Measurements from ENCODE around the gene HELLS.
"Not testable (repeated sequence)": the region's sequence is repeated elsewhere in the genome, so short reads cannot be mapped to it uniquely, and the experiment has no call there.

Gene HELLS

DNA sequence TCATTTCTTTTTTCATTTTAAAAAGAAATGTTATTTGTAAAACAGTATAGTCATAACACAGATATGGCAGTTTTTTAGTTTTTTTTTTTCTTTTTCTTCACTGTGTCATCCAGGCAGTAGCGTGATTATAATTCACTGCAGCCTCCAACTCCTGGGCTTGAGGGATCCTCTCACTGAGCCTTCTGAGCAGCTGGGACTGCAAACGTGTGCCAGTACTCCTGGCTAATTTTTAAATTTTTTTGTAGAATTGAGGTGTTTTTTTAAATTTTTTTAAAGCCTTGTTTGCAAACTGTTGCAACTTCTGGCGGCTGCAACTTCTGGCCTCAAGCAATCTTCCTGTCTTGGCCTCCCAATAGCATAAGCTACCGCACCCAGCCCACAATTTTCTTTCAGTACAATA is 63.0 kb downstream of the HELLS start:
- DNase-seq, result no peak

DNA sequence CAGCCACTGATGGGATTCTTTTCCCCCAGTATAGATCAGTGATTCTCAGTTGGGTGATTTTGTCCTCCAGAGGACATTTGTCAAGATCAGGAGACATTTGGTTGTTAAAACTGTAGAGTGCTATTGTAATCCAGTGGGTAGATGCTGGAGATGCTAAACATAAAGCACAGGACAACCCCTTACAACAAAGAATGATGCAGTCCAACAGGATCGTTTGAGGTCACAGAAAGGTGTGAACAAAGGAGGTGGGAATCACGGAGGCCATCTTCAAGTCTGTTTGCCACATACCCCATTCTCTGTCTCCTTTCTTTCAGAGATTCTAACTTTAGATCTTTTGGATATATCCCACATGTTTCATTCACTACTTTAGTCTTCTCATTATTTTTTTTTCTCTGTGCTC is 69.0 kb downstream of the HELLS start:
- no peak for DNase-seq

DNA sequence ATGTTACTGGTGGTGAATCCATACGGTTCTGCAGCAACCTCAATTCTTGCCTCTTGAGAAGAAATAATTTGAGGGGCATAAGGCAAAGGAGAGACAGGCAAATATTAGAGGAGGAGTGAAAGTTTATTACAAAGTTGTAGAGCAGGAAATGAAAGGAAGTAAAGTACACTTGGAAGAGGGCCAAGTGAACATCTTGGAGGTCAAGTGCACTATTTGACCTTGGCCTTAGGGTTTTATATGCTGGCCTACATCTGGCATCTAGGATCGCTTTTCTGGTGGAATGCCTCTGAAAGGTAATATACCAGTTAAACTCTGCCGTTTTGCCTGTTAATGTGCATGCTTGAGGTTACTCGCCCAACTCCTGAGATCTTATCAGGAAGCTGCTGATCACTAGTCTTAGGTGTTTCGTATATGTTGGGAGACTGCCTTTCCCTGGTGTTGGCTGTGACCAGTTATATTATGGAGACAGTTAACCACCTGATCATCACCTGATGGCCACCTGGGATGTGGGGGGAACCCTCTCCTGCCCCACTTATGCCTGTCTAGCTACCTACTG is 71.9 kb downstream of the HELLS start:
- DNase-seq, result no peak

DNA sequence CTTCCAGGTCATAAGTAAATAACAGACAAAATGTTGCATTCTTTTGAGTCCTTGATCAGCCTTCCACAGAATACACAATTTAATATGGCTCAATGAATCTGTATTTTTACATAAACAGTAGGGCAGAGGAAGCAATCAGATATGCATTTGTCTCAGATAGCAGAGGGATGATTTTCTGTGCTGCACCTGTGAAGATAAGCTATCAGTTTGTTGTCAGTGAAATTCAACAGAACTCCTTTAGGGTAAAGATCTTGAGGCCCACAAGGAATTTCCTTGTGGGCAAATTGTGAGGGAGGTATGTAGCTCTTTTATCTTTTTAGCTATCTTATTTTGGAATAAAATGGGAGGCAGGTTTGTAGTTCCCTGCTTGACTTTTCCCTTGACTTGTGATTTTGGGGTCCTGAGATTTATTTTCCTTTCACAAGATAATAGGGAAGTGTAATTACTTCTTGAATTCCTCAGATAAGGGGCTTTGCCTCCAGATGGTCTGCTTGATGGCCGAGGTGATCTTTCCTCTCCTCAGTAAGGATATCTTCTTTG is 77.1 kb downstream of the HELLS start:
- no peak for DNase-seq

DNA sequence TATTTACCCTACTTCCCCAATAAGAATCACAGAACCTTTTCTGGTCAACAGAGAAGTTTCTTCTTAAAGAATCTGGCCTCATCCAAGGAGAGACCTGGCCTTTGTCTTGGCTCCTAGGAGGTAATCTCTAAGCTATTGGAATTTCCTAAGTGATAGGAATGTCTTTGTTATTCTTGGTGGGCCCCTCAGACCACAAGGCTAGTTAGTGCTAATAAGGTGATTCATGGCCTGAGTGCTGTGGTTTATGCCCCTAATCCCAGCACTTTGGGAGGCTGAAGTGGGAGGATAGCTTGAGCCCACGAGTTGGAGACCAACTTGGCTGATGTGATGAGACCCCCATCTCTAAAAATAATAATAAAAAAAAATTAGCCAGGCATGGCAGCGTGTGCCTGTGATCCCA is 78.0 kb downstream of the HELLS start:
- DNase-seq, result no peak

DNA sequence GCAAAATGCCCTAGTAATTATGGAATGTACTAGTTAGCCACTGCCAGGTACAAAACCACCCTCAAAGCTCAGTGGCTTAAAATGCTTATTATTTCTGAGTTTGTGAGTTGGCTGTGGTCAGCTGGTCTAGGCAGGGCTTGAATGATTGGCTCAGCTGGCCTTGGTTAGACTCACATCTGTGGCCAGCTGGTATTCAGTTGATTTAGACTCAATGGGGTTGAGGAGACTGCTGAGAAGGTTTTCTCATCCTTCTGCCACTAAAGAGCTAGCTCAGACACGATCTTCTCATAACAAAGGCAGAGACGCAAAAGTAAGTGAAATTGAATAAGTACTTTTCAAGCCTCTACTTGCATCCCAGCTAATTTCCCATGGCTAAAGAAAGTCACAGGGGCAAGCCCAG is 80.9 kb downstream of the HELLS start:
- DNase-seq, result no peak

DNA sequence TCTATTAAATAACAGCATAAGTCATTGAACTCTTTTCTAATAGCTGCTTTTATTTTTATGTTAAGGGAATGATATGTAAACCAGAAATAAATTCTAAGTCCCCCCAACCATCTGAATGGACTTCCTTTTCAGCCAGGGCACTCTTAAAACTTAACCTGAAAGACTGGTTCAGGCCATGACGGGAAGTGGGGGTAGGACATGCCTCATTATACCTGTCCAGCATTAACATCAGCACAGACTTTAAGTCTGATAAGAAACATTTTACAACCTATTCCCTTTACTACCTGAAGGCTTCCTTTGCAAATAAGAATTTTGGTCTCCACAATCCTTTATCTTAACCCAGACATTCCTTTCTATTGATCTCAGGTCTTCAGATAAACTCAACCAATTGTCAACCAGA is 81.9 kb downstream of the HELLS start:
- DNase-seq, result no peak

DNA sequence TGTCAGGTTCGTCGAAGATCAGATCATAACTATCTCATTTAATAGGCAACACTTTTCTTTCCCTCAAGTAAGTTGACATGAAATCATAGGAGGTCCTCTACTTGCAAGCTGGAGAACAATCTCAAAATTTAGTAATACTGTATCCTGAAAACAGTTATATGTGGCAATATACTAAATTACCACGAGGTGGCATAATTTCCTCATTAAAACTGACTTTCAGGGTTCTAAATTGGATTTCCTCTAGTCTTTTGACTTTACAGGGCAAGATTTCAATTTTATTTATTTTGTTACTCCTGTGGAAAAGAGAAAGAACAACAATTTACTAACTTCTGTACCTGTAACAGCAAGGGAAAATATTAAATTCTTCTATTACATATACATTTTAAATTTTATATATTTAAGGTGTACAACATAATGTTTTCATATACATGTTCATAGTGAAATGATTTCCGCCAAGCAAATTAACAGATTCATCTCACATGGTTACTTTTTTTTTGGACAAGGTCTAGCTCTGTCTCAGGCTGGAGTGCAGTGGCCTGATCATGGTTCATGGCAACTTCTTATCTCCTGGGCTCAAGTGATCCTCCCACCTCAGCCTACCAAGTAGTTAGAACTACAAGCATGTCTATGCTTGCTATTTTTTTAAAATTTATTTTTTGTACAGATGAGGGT is 84.6 kb downstream of the HELLS start:
- DNase-seq, result no peak

DNA sequence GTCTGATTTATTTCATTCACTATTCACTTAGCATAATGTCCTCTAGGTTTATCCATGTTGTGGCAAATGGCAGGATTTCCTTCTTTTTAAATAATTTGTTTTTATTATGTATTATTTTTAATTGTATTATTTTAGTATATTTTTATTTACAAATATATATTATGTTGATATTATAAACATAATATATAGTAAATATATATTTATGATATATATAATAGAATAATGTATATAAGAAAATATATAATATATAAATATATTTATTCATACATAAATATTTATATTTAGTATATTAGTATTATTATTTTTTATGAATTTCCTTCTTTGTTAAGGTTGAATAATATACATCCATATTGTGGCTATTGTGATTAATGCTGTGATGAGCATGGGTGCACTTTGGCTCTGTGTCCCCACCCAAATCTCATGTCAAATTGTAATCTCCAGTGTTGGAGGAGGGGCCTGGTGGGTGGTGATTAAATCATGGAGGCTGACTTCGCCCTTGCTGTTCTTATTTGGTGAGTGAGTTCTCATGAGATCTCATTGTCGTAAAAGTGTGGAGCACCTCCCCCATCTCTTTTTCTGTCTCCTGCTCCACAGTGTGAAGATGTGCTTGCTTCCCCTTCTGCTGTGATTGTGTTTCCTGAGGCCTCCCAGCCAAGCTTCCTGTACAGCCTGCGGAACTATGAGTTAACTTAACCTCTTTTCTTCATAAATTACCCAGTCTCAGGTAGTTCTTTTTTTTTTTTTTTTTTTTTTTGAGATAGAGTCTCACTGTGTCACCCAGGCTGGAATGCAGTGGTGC is 85.7 kb downstream of the HELLS start:
- DNase-seq, result no peak

DNA sequence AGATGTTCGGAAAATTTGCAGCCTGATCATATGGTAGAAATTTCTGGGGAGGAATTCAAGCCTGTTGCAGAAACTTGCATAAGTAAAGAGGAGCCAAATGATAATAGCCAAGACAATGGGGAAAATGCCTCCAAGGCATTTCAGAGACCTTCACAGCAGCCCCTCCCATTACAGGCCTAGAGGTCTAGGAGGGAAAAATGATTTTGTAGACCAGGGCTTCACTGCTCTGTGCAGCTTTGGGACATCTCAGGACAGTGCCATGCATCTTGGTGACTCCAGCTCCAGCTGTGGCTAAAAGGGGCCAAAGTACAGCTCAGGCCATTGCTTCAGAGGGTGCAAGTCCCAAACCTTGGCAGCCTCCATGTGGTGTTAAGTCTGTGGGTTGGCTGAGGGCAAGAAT is 87.4 kb downstream of the HELLS start:
- no peak for DNase-seq

DNA sequence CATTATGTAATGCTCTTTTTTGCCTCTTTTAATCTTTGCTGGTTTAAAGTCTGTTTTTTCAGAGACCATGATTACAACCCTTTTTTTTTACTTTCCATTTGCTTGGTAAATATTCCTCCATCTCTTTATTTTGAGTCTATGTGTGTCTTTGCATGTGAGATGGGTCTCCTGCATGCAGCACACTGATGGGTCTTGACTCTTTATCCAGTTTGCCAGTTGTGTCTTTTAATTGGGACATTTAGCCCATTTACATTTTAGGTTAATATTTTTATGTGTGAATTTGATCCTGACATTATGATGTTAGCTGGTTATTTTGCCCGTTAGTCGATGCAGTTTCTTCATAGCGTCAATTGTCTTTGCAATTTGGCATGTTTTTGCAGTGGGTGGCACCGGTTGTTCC is 92.5 kb downstream of the HELLS start:
- not testable (repeated sequence) for DNase-seq

DNA sequence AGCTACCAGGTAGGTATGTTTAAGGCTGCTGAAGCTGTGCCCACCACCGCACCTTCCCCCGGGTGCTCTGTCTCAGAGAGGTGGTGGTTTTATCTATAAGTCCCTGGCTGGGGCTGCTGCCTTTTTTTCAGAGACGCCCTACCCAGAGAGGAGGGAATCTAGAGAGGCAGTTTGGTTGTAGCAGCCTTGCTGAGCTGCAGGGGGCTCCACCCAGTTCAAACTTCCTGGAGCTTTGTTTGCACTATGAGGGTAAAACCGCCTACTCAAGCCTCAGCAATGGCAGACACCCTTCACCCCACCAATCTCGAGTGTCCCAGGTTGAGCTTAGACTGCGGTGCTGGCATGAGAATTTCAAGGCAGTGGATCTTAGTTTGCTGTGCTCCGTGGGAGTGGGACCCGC is 94.3 kb downstream of the HELLS start:
- DNase-seq, result no peak

DNA sequence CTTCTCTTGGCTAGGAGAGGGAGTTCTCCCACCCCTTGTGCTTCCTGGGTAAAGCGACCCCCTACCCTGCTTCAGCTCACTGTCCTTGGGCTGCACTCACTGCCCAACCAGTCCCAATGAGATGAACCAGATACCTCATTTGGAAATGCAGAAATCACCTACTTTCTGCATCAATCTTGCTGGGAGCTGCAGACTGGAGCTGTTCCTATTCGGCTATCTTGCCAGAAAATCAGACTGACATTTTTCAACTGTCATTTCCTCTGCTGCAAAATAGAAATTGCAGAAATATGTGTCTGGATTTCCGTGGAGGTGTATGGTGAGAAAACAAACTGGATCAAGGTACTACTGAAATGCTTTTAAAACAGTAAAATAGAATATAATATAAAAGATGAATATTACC is 95.0 kb downstream of the HELLS start:
- no peak for DNase-seq

DNA sequence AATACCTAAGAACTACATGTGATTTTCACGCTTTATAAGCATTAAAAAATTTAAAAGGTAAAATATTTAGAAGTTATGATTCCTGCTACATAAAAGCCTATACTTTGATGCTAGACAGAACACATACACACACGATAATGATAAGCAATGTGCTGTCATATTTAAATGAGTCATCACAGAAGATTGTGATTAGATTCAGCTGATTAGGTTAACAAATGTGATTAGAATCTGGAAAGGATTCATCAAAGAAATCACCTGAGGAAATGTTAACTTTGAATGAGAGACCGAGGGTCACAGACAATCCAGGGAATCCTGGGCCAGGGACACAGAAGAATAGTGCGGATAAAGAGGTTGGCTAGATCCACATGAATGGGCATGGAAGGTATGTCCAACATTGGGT is 95.9 kb downstream of the HELLS start:
- no peak for DNase-seq

DNA sequence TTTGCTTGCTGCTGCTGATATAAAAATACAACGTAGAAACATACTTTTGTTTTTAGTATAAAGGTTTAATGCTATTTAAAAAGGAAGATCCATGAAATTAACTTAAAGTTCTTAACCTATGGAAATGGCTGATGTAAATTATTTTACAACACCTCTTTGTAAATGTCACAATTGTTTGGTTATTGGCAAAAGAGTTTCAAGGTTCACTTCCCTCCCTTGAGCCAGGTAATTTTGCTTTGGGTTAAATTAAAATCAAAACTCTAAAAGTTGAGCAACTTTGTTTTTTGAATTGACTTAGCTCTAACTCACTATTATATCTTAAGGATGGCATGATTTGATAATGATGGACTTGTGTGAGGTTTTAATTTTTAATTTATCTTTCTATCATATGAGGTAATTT is 98.8 kb downstream of the HELLS start:
- no peak for DNase-seq

DNA sequence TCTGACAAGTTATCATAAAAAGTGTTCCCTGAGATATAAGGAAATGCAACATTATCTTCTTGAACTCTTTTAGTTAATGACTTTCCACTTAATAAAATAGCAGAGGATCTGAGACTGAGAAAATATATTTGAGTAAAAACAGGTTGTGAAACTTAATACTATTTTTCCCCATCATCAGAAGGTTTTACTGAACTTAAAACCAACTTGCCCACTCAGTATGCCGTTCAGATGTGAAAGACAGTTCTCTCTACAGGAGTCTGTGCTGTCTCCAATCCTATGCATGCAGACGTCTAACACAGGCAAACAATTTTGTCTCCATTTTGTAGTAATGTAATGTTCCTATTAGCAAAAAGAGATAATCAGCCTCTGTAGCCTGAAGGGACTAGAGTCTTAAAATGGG is 99.7 kb downstream of the HELLS start:
- DNase-seq, result no peak

Data from activated CD4-positive, alpha-beta T cell treated with anti-CD3 and anti-CD28 coated beads, Interleukin-2, amount 50 U/mL, for 1 hour (primary cell).